ENCODE measurements around the gene TMEM141. TPM values are rescaled to one million over a fixed set of nuclear protein-coding genes. Genes with fewer than 3 reads are reported as not detected.

TMEM141 gene
- total and polyA plus RNA-seq, 2 donors (not counting 3 experiments of a cell fraction or from before 2014, with no cell fraction given): 43.2 to 146 TPM

DNA sequence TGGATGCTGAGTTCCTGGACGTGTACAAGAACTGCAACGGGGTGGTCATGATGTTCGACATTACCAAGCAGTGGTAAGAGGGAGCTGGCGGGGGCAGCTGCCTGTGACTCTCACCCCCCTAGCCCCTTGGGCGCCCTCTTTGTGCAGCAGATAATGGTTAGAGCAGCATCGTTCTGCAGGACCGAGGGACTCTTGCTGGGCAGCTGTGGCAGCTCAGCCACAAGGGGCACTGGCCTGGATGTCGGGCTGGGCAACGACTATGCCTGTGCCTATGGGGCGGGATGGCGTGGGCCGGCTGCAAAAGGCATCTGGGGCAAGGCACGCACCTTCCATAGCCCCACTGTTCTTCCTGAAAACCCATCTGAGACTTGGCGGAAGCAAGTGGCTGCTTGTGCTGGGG lies 38.3 kb downstream of the TMEM141 start:
- dilution Hi-C loops (cut with MboI; ENCODE audit: extremely low pct_ligation_motif_present, low sequenced_read_pairs) (no loop called here), intact Hi-C loops (cut with micrococcal nuclease) (no loop called here)
- H3K27ac ChIP-seq (ENCODE audit: insufficient read depth, low read depth, low read length): no peak overlapping the region
- no peaks in the 10 kb centered on the region for H4K20me1 ChIP-seq (replicated peaks; ENCODE audit: control insufficient read depth, extremely low read depth, insufficient read depth, low read length)
- POLR2A ChIA-PET: no interaction called here
- H3K9me3 ChIP-seq (replicated peaks; ENCODE audit: control insufficient read depth, insufficient read depth, low read length): no peaks in the 10 kb centered on the region
- CTCF ChIA-PET: no interaction called here
- BruUV-seq (replicated peaks): no TSS peak
- no peak overlapping the region for H2AFZ ChIP-seq (ENCODE audit: low read depth, low read length)
- H3K36me3 ChIP-seq (ENCODE audit: control insufficient read depth in 2 of 2, extremely low read depth in 1 of 2, insufficient read depth in 2 of 2, low read length in 2 of 2): peaks cover 11 to 45% of the 10 kb centered on the region in 2 experiments
- DNase-seq (ENCODE audit: low read depth, low spot score): no peak
- H3K4me3 ChIP-seq (replicated peaks in 1 of 3; ENCODE audit: insufficient read depth in 1 of 3, low read depth in 1 of 3, low read length in 3 of 3): no peak overlapping the region
- H3K27me3 ChIP-seq (ENCODE audit: control insufficient read depth in 2 of 2, insufficient read depth in 2 of 2, low read length in 2 of 2): no peaks in the 10 kb centered on the region
- no peak overlapping the region for H3K4me2 ChIP-seq (ENCODE audit: insufficient read depth, low read length)
- H3K4me1 ChIP-seq (ENCODE audit: control insufficient read depth, extremely low read depth, insufficient read depth, low read length): no peaks in the 10 kb centered on the region
- H3K79me2 ChIP-seq (ENCODE audit: control insufficient read depth, insufficient read depth, low read length): no peaks in the 10 kb centered on the region
- H3K9ac ChIP-seq (replicated peaks; ENCODE audit: extremely low read depth, insufficient read depth, low read length): no peak overlapping the region
- H3K9me1 ChIP-seq (replicated peaks; ENCODE audit: control insufficient read depth, extremely low read depth, insufficient read depth, low read length): no peaks in the 10 kb centered on the region
- TF ChIP-seq FOS (IDR thresholded peaks at IDR 0.05; ENCODE audit: borderline replicate concordance, insufficient read depth, low read length): no peak
- TF ChIP-seq EZH2 (IDR thresholded peaks at IDR 0.05; ENCODE audit: borderline replicate concordance, low read depth, low read length, severe bottlenecking): no peak
- no peak for FAIRE-seq

DNA sequence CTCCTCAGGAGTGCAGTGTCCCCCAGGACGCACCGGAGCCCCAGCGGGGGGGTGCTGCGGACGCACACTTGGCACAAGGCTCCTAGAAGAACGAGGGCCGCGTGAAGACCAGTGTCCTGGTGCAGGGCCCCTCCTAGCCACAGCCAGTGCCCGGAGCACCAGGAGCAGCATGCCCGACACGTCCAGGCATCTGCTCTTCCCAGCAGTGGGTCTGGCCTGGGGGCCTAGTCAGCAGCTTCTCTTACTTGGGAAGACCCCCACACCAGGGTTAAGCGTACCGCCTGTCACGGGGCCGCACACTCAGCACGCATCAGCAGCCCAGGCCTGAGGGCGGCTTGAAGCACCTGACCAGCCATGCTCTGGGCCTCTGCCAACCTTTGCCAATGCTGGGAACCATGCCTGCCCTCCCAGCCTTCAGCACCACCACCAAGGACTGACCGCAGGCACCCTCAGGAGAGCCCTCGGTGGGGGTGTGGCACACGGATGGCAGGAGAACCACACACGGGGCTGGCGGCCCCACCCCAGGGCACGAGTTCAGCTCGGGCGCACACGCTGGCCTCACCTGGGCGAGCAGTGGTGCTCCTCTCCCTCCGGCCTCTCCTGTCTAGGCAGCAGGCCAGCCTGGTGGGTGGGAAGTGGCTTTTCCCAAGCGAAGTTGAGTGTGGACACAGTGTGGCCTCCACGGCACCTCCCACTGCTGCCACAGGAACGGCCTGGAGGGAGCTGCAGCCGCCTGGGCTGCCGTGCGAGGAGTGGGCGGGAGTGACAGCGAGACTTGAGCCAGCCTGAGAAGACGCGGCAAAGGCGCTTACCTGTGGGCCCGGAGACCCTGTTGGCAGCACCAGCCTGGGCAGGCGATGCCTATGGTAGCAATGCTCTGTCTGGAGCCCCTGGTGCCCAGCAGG lies 39.1 kb downstream of the TMEM141 start:
- Histone ChIP-seq H3K4me2 (ENCODE audit: insufficient read depth, low read length) (no peak overlapping the region), H3K4me1 (ENCODE audit: control insufficient read depth, extremely low read depth, insufficient read depth, low read length) (no peaks in the 10 kb centered on the region), H3K79me2 (ENCODE audit: control insufficient read depth, insufficient read depth, low read length) (no peaks in the 10 kb centered on the region), H3K27me3 (ENCODE audit: control insufficient read depth in 2 of 2, insufficient read depth in 2 of 2, low read length in 2 of 2) (no peaks in the 10 kb centered on the region), H3K27ac (ENCODE audit: insufficient read depth, low read depth, low read length) (no peak overlapping the region), H3K9ac (replicated peaks; ENCODE audit: extremely low read depth, insufficient read depth, low read length) (no peak overlapping the region), H3K9me1 (replicated peaks; ENCODE audit: control insufficient read depth, extremely low read depth, insufficient read depth, low read length) (no peaks in the 10 kb centered on the region), H3K36me3 (ENCODE audit: control insufficient read depth in 2 of 2, extremely low read depth in 1 of 2, insufficient read depth in 2 of 2, low read length in 2 of 2) (peaks cover 11 to 40% of the 10 kb centered on the region in 2 experiments), H3K9me3 (replicated peaks; ENCODE audit: control insufficient read depth, insufficient read depth, low read length) (no peaks in the 10 kb centered on the region), H2AFZ (ENCODE audit: low read depth, low read length) (no peak overlapping the region), H4K20me1 (replicated peaks; ENCODE audit: control insufficient read depth, extremely low read depth, insufficient read depth, low read length) (no peaks in the 10 kb centered on the region), H3K4me3 (replicated peaks in 1 of 3; ENCODE audit: insufficient read depth in 1 of 3, low read depth in 1 of 3, low read length in 3 of 3) (no peak overlapping the region)
- dilution Hi-C loops (cut with MboI; ENCODE audit: extremely low pct_ligation_motif_present, low sequenced_read_pairs): no loop called here
- BruUV-seq (replicated peaks): no TSS peak
- FAIRE-seq: no peak
- intact Hi-C loops (cut with micrococcal nuclease): no loop called here
- DNase-seq (ENCODE audit: low read depth, low spot score): no peak
- TF ChIP-seq MYC (IDR thresholded peaks at IDR 0.05; ENCODE audit: low read depth, low read length) (no peak), POLR2AphosphoS5 (IDR thresholded peaks at IDR 0.05; ENCODE audit: insufficient read depth, low read depth, low read length) (no peak), POLR2A (IDR thresholded peaks at IDR 0.05; ENCODE audit: low read depth, low read length) (no peak), EZH2 (IDR thresholded peaks at IDR 0.05; ENCODE audit: borderline replicate concordance, low read depth, low read length, severe bottlenecking) (no peak), GATA2 (IDR thresholded peaks at IDR 0.05; ENCODE audit: insufficient read depth, insufficient read length, low read depth, low read length) (no peak), JUN (IDR thresholded peaks at IDR 0.05; ENCODE audit: borderline replicate concordance, insufficient read depth, insufficient read length, low read depth) (no peak), FOS (IDR thresholded peaks at IDR 0.05; ENCODE audit: borderline replicate concordance, insufficient read depth, low read length) (no peak)
- TF ChIP-seq, protein P1, sequence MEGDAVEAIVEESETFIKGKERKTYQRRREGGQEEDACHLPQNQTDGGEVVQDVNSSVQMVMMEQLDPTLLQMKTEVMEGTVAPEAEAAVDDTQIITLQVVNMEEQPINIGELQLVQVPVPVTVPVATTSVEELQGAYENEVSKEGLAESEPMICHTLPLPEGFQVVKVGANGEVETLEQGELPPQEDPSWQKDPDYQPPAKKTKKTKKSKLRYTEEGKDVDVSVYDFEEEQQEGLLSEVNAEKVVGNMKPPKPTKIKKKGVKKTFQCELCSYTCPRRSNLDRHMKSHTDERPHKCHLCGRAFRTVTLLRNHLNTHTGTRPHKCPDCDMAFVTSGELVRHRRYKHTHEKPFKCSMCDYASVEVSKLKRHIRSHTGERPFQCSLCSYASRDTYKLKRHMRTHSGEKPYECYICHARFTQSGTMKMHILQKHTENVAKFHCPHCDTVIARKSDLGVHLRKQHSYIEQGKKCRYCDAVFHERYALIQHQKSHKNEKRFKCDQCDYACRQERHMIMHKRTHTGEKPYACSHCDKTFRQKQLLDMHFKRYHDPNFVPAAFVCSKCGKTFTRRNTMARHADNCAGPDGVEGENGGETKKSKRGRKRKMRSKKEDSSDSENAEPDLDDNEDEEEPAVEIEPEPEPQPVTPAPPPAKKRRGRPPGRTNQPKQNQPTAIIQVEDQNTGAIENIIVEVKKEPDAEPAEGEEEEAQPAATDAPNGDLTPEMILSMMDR (IDR thresholded peaks at IDR 0.05; ENCODE audit: extremely low read depth in 1 of 2, insufficient read depth in 1 of 2, low read depth in 1 of 2, low read length in 2 of 2): no peak
- TF ChIP-seq, protein P2, sequence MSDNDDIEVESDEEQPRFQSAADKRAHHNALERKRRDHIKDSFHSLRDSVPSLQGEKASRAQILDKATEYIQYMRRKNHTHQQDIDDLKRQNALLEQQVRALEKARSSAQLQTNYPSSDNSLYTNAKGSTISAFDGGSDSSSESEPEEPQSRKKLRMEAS (IDR thresholded peaks at IDR 0.05; ENCODE audit: insufficient read depth, insufficient read length): no peak
- CTCF ChIA-PET: no interaction called here
- POLR2A ChIA-PET: no interaction called here

All from endothelial cell of umbilical vein (primary cell).